HG02763 (cell line): Measurements from ENCODE around the gene KCNQ5.

Experiments
- ATAC-seq: cut with Tn5 transposase; IDR thresholded peaks from one replicate; pipeline ENCODE4 v1.9.1; 2021; ENCODE audit warnings: mild to moderate bottlenecking, moderate library complexity; ENCODE audit not compliant: unreplicated experiment

The KCNQ5 gene

GRCh38 chr6:72639920-72640614 lies 18.2 kb downstream of the KCNQ5 start:
- no peak for ATAC-seq

- no peak for ATAC-seq
These were observed 18.7 kb downstream of the KCNQ5 start for GRCh38 chr6:72640615-72640930.

- ATAC-seq = no peak
These were observed 20.6 kb downstream of the KCNQ5 start for GRCh38 chr6:72642435-72642834.

GRCh38 chr6:72643214-72643613 lies 21.4 kb downstream of the KCNQ5 start:
- ATAC-seq = no peak

GRCh38 chr6:72646604-72647485 lies 25.0 kb downstream of the KCNQ5 start:
- ATAC-seq = no peak

- ATAC-seq = no peak
These were observed 25.6 kb downstream of the KCNQ5 start for GRCh38 chr6:72647489-72647888.

- ATAC-seq = peak; percentile 49
These were observed 27.4 kb downstream of the KCNQ5 start for GRCh38 chr6:72649032-72649984.

GRCh38 chr6:72650081-72650745 lies 28.3 kb downstream of the KCNQ5 start:
- ATAC-seq = no peak

GRCh38 chr6:72651174-72651573 lies 29.3 kb downstream of the KCNQ5 start:
- ATAC-seq = no peak

GRCh38 chr6:72651967-72652956 lies 30.4 kb downstream of the KCNQ5 start:
- no peak for ATAC-seq

- no peak for ATAC-seq
These were observed 31.2 kb downstream of the KCNQ5 start for GRCh38 chr6:72653026-72653425.

GRCh38 chr6:72654071-72654621 lies 32.3 kb downstream of the KCNQ5 start:
- peak; percentile 67 for ATAC-seq

- ATAC-seq = no peak
These were observed 35.7 kb downstream of the KCNQ5 start for GRCh38 chr6:72657407-72658197.

- ATAC-seq = no peak
These were observed 37.9 kb downstream of the KCNQ5 start for GRCh38 chr6:72659754-72660153.

GRCh38 chr6:72661411-72661810 lies 39.5 kb downstream of the KCNQ5 start:
- ATAC-seq = no peak

- ATAC-seq = no peak
These were observed 43.7 kb downstream of the KCNQ5 start for GRCh38 chr6:72665599-72665998.

GRCh38 chr6:72669324-72669723 lies 47.5 kb downstream of the KCNQ5 start:
- no peak for ATAC-seq

- ATAC-seq = no peak
These were observed 51.0 kb downstream of the KCNQ5 start for GRCh38 chr6:72672906-72673305.
